Activated naive CD4-positive, alpha-beta T cell treated with anti-CD3 and anti-CD28 coated beads for 36 hours (primary cell): ENCODE data around the gene RBM44. TPM values are rescaled to one million over a fixed set of nuclear protein-coding genes. Genes with fewer than 3 reads are reported as not detected.
"Not testable (repeated sequence)": the region's sequence is repeated elsewhere in the genome, so short reads cannot be mapped to it uniquely, and the experiment has no call there.

ENCODE experiments used
- CTCF ChIA-PET: fragments of 350-600 bp; sonication (Branson Sonifier 250); formaldehyde crosslinking; loops from one replicate; lab custom pipeline; 2021; ENCODE audit warnings: antibody characterized with exemption; lab: Charles Lee
- DNase-seq: peaks from one replicate; pipeline ENCODE4 v3.0.0-alpha.2; 2020
- H3K27ac Mint-ChIP-seq: one replicate; pipeline ENCODE4 v1.8.0; 2021; ENCODE audit warnings: mild to moderate bottlenecking, mixed read lengths
- H3K27me3 Mint-ChIP-seq: one replicate; pipeline ENCODE4 v1.8.0; 2021; ENCODE audit warnings: low read depth, mixed read lengths
- H3K36me3 Mint-ChIP-seq: one replicate; pipeline ENCODE4 v1.8.0; 2021; ENCODE audit warnings: low read depth, mixed read lengths
- H3K4me1 Mint-ChIP-seq: one replicate; pipeline ENCODE4 v1.8.0; 2021; ENCODE audit warnings: low read depth, mixed read lengths
- H3K4me3 Mint-ChIP-seq: one replicate; pipeline ENCODE4 v1.8.0; 2021; ENCODE audit warnings: mild to moderate bottlenecking, moderate library complexity, mixed read lengths
- H3K9me3 Mint-ChIP-seq: one replicate; pipeline ENCODE4 v1.8.0; 2021; ENCODE audit warnings: mixed read lengths
- intact Hi-C: fragments of 100-400 bp; cut with micrococcal nuclease; formaldehyde crosslinking; loops from one replicate; pipeline ENCODE4 v1.15.1; 2023
- total RNA-seq, 2 experiments: library from RNA; stranded (reverse); gene quantifications; one replicate each; pipeline ENCODE4 v1.2.3, GENCODE V29; 2021

RBM44 gene
- total RNA-seq, 2 experiments from 2014 or later: 0.52 to 0.84 TPM

- Mint-ChIP-seq H3K36me3 (no peaks in the 10 kb centered on the region), H3K4me3 (peak overlapping the region; percentile 61), H3K27me3 (peaks cover 18% of the 10 kb centered on the region), H3K4me1 (peaks cover 16% of the 10 kb centered on the region), H3K9me3 (no peaks in the 10 kb centered on the region), H3K27ac (no peak overlapping the region)
- intact Hi-C loops: loop anchor here (5.0 kb wide), 1 partner anchor 62 kb away; no protein-coding TSS in a partner anchor
- CTCF ChIA-PET: no interaction called here
- no peak for DNase-seq
Observed at GRCh38 chr2:237860273-237860935, 61.8 kb downstream of the RBM44 start.

- H3K27ac Mint-ChIP-seq: no peak overlapping the region
- intact Hi-C loops: loop anchor here (5.0 kb wide), 1 partner anchor 60 kb away; no protein-coding TSS in a partner anchor
- CTCF ChIA-PET: interaction anchor here (1.1 kb wide), 1 partner anchor 25 kb away, joined by 5 read pairs; no protein-coding TSS in a partner anchor
- H3K9me3 Mint-ChIP-seq: no peaks in the 10 kb centered on the region
- peaks cover 16% of the 10 kb centered on the region for H3K4me1 Mint-ChIP-seq
- no peak overlapping the region for H3K4me3 Mint-ChIP-seq
- no peaks in the 10 kb centered on the region for H3K36me3 Mint-ChIP-seq
- H3K27me3 Mint-ChIP-seq: peaks cover 18% of the 10 kb centered on the region
- DNase-seq: no peak
Observed at GRCh38 chr2:237861875-237862527, 63.4 kb downstream of the RBM44 start.

- no peak overlapping the region for H3K27ac Mint-ChIP-seq
Observed at GRCh38 chr2:237862528-237862895, 63.9 kb downstream of the RBM44 start.

GRCh38 chr2:237863102-237863511 lies 64.5 kb downstream of the RBM44 start:
- Mint-ChIP-seq H3K9me3 (no peaks in the 10 kb centered on the region), H3K27ac (no peak overlapping the region), H3K36me3 (no peaks in the 10 kb centered on the region), H3K4me1 (peaks cover 16% of the 10 kb centered on the region), H3K4me3 (no peak overlapping the region), H3K27me3 (peaks cover 18% of the 10 kb centered on the region)
- no peak for DNase-seq
- intact Hi-C loops: loop anchor here (5.0 kb wide), 1 partner anchor 59 kb away; no protein-coding TSS in a partner anchor
- CTCF ChIA-PET: interaction anchor here (1.1 kb wide), 1 partner anchor 26 kb away, joined by 5 read pairs; no protein-coding TSS in a partner anchor

More at GRCh38 chr2:237862528-237862895, 63.9 kb downstream of the RBM44 start:
- Mint-ChIP-seq H3K4me1 (peaks cover 16% of the 10 kb centered on the region), H3K4me3 (no peak overlapping the region), H3K27me3 (peaks cover 18% of the 10 kb centered on the region), H3K36me3 (no peaks in the 10 kb centered on the region), H3K9me3 (no peaks in the 10 kb centered on the region)
- CTCF ChIA-PET: interaction anchor here (1.1 kb wide), 1 partner anchor 25 kb away, joined by 5 read pairs; no protein-coding TSS in a partner anchor
- intact Hi-C loops: loop anchor here (5.0 kb wide), 1 partner anchor 60 kb away; no protein-coding TSS in a partner anchor
- DNase-seq: no peak

GRCh38 chr2:237863689-237864443 lies 65.3 kb downstream of the RBM44 start:
- CTCF ChIA-PET: no interaction called here
- no peaks in the 10 kb centered on the region for H3K36me3 Mint-ChIP-seq
- H3K4me1 Mint-ChIP-seq: peaks cover 17% of the 10 kb centered on the region
- H3K27me3 Mint-ChIP-seq: peaks cover 11% of the 10 kb centered on the region
- no peak overlapping the region for H3K4me3 Mint-ChIP-seq
- H3K27ac Mint-ChIP-seq: no peak overlapping the region
- intact Hi-C loops: loop anchor here (5.0 kb wide), 1 partner anchor 58 kb away; no protein-coding TSS in a partner anchor
- DNase-seq: no peak
- H3K9me3 Mint-ChIP-seq: no peaks in the 10 kb centered on the region

GRCh38 chr2:237864444-237864931 lies 65.9 kb downstream of the RBM44 start:
- H3K4me1 Mint-ChIP-seq: peaks cover 21% of the 10 kb centered on the region

GRCh38 chr2:237864940-237865622 lies 66.5 kb downstream of the RBM44 start:
- Mint-ChIP-seq H3K4me3 (no peak overlapping the region), H3K4me1 (peaks cover 19% of the 10 kb centered on the region), H3K36me3 (no peaks in the 10 kb centered on the region), H3K27ac (no peak overlapping the region), H3K27me3 (peaks cover 5% of the 10 kb centered on the region), H3K9me3 (no peaks in the 10 kb centered on the region)
- intact Hi-C loops: loop anchor here (5.0 kb wide), 1 partner anchor 57 kb away; no protein-coding TSS in a partner anchor
- CTCF ChIA-PET: no interaction called here
- no peak for DNase-seq

More at GRCh38 chr2:237864444-237864931, 65.9 kb downstream of the RBM44 start:
- H3K4me3 Mint-ChIP-seq: no peak overlapping the region
- peaks cover 8% of the 10 kb centered on the region for H3K27me3 Mint-ChIP-seq
- intact Hi-C loops: loop anchor here (5.0 kb wide), 1 partner anchor 58 kb away; no protein-coding TSS in a partner anchor
- H3K9me3 Mint-ChIP-seq: no peaks in the 10 kb centered on the region
- no peak overlapping the region for H3K27ac Mint-ChIP-seq
- CTCF ChIA-PET: no interaction called here
- no peak for DNase-seq
- no peaks in the 10 kb centered on the region for H3K36me3 Mint-ChIP-seq

- Mint-ChIP-seq H3K36me3 (no peaks in the 10 kb centered on the region), H3K9me3 (no peaks in the 10 kb centered on the region), H3K27ac (no peak overlapping the region), H3K4me3 (no peak overlapping the region), H3K27me3 (peaks cover 3% of the 10 kb centered on the region), H3K4me1 (peaks cover 14% of the 10 kb centered on the region)
- CTCF ChIA-PET: interaction anchor here (0.6 kb wide), 1 partner anchor 58 kb away, joined by 3 read pairs; no protein-coding TSS in a partner anchor
- intact Hi-C loops: no loop called here
- no peak for DNase-seq
Observed at GRCh38 chr2:237865623-237866041, 67.1 kb downstream of the RBM44 start.

- Mint-ChIP-seq H3K9me3 (no peaks in the 10 kb centered on the region), H3K4me1 (peaks cover 14% of the 10 kb centered on the region), H3K27me3 (peaks cover 4% of the 10 kb centered on the region), H3K36me3 (no peaks in the 10 kb centered on the region), H3K4me3 (no peak overlapping the region), H3K27ac (no peak overlapping the region)
- no peak for DNase-seq
- CTCF ChIA-PET: interaction anchor here (0.6 kb wide), 1 partner anchor 58 kb away, joined by 3 read pairs; no protein-coding TSS in a partner anchor
- intact Hi-C loops: no loop called here
Observed at GRCh38 chr2:237866101-237866621, 67.6 kb downstream of the RBM44 start.

GRCh38 chr2:237867465-237867864 lies 68.9 kb downstream of the RBM44 start:
- intact Hi-C loops: no loop called here
- CTCF ChIA-PET: no interaction called here

GRCh38 chr2:237868074-237868473 lies 69.5 kb downstream of the RBM44 start:
- H3K27me3 Mint-ChIP-seq, CTCF ChIA-PET, H3K36me3 Mint-ChIP-seq, intact Hi-C loops, H3K4me3 Mint-ChIP-seq, DNase-seq, H3K9me3 Mint-ChIP-seq, H3K27ac Mint-ChIP-seq: not testable (repeated sequence)
- H3K4me1 Mint-ChIP-seq: peaks cover 14% of the 10 kb centered on the region

More at GRCh38 chr2:237867465-237867864, 68.9 kb downstream of the RBM44 start:
- no peak overlapping the region for H3K4me3 Mint-ChIP-seq
- peaks cover 14% of the 10 kb centered on the region for H3K4me1 Mint-ChIP-seq
- no peak for DNase-seq
- no peaks in the 10 kb centered on the region for H3K36me3 Mint-ChIP-seq
- H3K9me3 Mint-ChIP-seq: no peaks in the 10 kb centered on the region
- no peak overlapping the region for H3K27ac Mint-ChIP-seq
- H3K27me3 Mint-ChIP-seq: peaks cover 6% of the 10 kb centered on the region
